ENCODE results near the gene CUL1.

CUL1 gene

GRCh38 chr7:148754912-148755311, 56.2 kb downstream of the CUL1 start:
- DNase-seq (ENCODE audit: low read depth in 4 of 4, low spot score in 1 of 4), result no peak

- DNase-seq (ENCODE audit: low read depth in 4 of 4, low spot score in 1 of 4), result no peak
Measured at GRCh38 chr7:148761499-148762278, 63.0 kb downstream of the CUL1 start.

GRCh38 chr7:148763622-148764021, 64.9 kb downstream of the CUL1 start:
- DNase-seq (ENCODE audit: low read depth in 4 of 4, low spot score in 1 of 4), result no peak

- no peak for DNase-seq (ENCODE audit: low read depth in 4 of 4, low spot score in 1 of 4)
Measured at GRCh38 chr7:148770004-148770403, 71.3 kb downstream of the CUL1 start.

GRCh38 chr7:148772297-148773089, 73.8 kb downstream of the CUL1 start:
- DNase-seq (ENCODE audit: low read depth in 4 of 4, low spot score in 1 of 4), result peak in 3 of 4 experiments; percentile 17 to 42 (median 21)

- DNase-seq (ENCODE audit: low read depth in 4 of 4, low spot score in 1 of 4), result no peak
Measured at GRCh38 chr7:148773334-148773733, 74.6 kb downstream of the CUL1 start.

GRCh38 chr7:148774471-148774870, 75.8 kb downstream of the CUL1 start:
- DNase-seq (ENCODE audit: low read depth in 4 of 4, low spot score in 1 of 4), result no peak

GRCh38 chr7:148782757-148783456, 84.2 kb downstream of the CUL1 start:
- no peak for DNase-seq (ENCODE audit: low read depth in 4 of 4, low spot score in 1 of 4)

GRCh38 chr7:148783801-148784527, 85.3 kb downstream of the CUL1 start:
- no peak for DNase-seq (ENCODE audit: low read depth in 4 of 4, low spot score in 1 of 4)

GRCh38 chr7:148787571-148788295, 89.0 kb downstream of the CUL1 start:
- DNase-seq (ENCODE audit: low read depth in 4 of 4, low spot score in 1 of 4), result no peak

GRCh38 chr7:148789220-148789619, 90.5 kb downstream of the CUL1 start:
- DNase-seq (ENCODE audit: low read depth in 4 of 4, low spot score in 1 of 4), result no peak

- DNase-seq (ENCODE audit: low read depth in 4 of 4, low spot score in 1 of 4), result no peak
Measured at GRCh38 chr7:148790131-148790726, 91.5 kb downstream of the CUL1 start.

- DNase-seq (ENCODE audit: low read depth in 4 of 4, low spot score in 1 of 4), result no peak
Measured at GRCh38 chr7:148790850-148791249, 92.1 kb downstream of the CUL1 start.

GRCh38 chr7:148791546-148791945, 92.8 kb downstream of the CUL1 start:
- no peak for DNase-seq (ENCODE audit: low read depth in 4 of 4, low spot score in 1 of 4)

- no peak for DNase-seq (ENCODE audit: low read depth in 4 of 4, low spot score in 1 of 4)
Measured at GRCh38 chr7:148793590-148793989, 94.9 kb downstream of the CUL1 start.

- DNase-seq (ENCODE audit: low read depth in 4 of 4, low spot score in 1 of 4), result no peak
Measured at GRCh38 chr7:148794476-148794875, 95.8 kb downstream of the CUL1 start.

- no peak for DNase-seq (ENCODE audit: low read depth in 4 of 4, low spot score in 1 of 4)
Measured at GRCh38 chr7:148796841-148797240, 98.1 kb downstream of the CUL1 start.

GRCh38 chr7:148799893-148800555, 101.3 kb downstream of the CUL1 start:
- DNase-seq (ENCODE audit: low read depth in 4 of 4, low spot score in 1 of 4), result no peak

GRCh38 chr7:148800677-148801076, 102.0 kb downstream of the CUL1 start:
- DNase-seq (ENCODE audit: low read depth in 4 of 4, low spot score in 1 of 4), result no peak

GRCh38 chr7:148802101-148802493, 103.4 kb downstream of the CUL1 start:
- DNase-seq (ENCODE audit: low read depth in 4 of 4, low spot score in 1 of 4), result no peak

Measured in stimulated activated CD4-positive, alpha-beta T cell treated with anti-CD3 and anti-CD28 coated beads, Interleukin-1b, Interleukin-23, amount 100 ng/mL, for 24 hours (primary cell).